Activated CD8-positive, alpha-beta T cell treated with anti-CD3 and anti-CD28 coated beads for 36 hours (primary cell): ENCODE data around the gene PIP4K2B. TPM values are rescaled to one million over a fixed set of nuclear protein-coding genes. Genes with fewer than 3 reads are reported as not detected.

Experiments
- ATAC-seq: fragments of 200-7000 bp; cut with Tn5 transposase; one replicate; pipeline ENCODE4 v1.10.0; 2021; ENCODE audit warnings: mild to moderate bottlenecking, moderate library complexity
- CTCF ChIA-PET: fragments of 350-600 bp; sonication (Branson Sonifier 250); formaldehyde crosslinking; loops from one replicate; lab custom pipeline; 2021; ENCODE audit warnings: antibody characterized with exemption; lab: Charles Lee
- POLR2A ChIA-PET: fragments of 350-600 bp; sonication (Branson Sonifier 250); formaldehyde crosslinking; loops from one replicate; lab custom pipeline; 2021; ENCODE audit warnings: antibody characterized with exemption; lab: Charles Lee
- DNase-seq: peaks from one replicate; pipeline ENCODE4 v3.0.0-alpha.2; 2020
- H3K27ac Mint-ChIP-seq: one replicate; pipeline ENCODE4 v1.8.0; 2021; ENCODE audit warnings: mild to moderate bottlenecking, mixed read lengths
- H3K27me3 Mint-ChIP-seq: one replicate; pipeline ENCODE4 v1.8.0; 2021; ENCODE audit warnings: mixed read lengths
- H3K36me3 Mint-ChIP-seq: one replicate; pipeline ENCODE4 v1.8.0; 2021; ENCODE audit warnings: low read depth, mixed read lengths
- H3K4me1 Mint-ChIP-seq: one replicate; pipeline ENCODE4 v1.8.0; 2021; ENCODE audit warnings: low read depth, mixed read lengths
- H3K4me3 Mint-ChIP-seq: one replicate; pipeline ENCODE4 v1.8.0; 2021; ENCODE audit warnings: mild to moderate bottlenecking, moderate library complexity, mixed read lengths
- H3K9me3 Mint-ChIP-seq: one replicate; pipeline ENCODE4 v1.8.0; 2021; ENCODE audit warnings: mixed read lengths
- intact Hi-C: fragments of 100-400 bp; cut with micrococcal nuclease; formaldehyde crosslinking; loops from one replicate; pipeline ENCODE4 v1.10.0; 2022
- total RNA-seq, 2 experiments: library from RNA; stranded (reverse); gene quantifications; one replicate each; pipeline ENCODE4 v1.2.3, GENCODE V29; 2021
- TF ChIP-seq, protein P1 (sequence below): fragments of 200-600 bp; IDR thresholded peaks from one replicate; pipeline ENCODE4 v1.8.0; 2022; ENCODE audit warnings: antibody characterized with exemption, mild to moderate bottlenecking

PIP4K2B gene
- total RNA-seq, 2 experiments from 2014 or later = 30.9 to 33.2 TPM

DNA sequence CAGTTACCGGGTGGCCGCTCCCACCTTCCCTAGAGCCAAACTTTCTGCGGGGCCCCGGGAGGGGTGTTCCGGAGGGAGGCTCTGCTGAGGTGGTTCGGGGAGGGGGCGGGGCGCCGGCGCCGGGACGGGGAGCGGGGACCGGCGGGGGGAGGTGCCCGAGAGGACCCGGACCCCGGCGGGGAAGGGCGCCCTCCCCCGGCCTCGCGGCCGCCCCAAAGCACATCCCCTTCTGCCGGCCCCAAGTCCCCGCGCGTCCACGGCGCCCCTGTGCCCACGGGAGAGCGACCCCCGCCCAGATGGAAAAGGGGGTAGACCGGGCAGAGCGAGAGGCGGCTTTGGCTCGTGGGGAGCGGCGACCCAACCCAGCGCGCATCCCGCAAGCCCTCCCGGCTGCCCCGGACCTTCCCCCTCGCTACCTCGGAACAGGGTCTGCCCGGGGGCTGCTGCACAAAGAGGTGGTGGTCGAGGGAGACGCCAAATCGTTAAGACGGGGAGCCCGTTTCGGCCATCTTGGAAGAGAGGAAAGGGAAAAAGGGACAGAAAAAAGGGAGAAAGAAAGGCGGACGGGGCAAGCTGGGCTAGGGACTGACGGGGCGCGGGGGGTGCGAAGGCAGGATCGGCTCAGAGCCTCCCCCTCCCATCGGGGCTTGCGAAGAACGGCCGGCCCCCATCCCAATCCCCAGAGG lies 51.8 kb downstream of the PIP4K2B start:
- intact Hi-C loops = no loop called here
- CTCF ChIA-PET = interaction anchor here (1.5 to 5.3 kb wide), 3 partner anchors 12 to 189 kb away, joined by 3 to 42 read pairs (median 10); no protein-coding TSS in a partner anchor
- H3K27me3 Mint-ChIP-seq = peaks cover 48% of the 10 kb centered on the region
- POLR2A ChIA-PET = no interaction called here
- peaks cover under 1% of the 10 kb centered on the region for H3K36me3 Mint-ChIP-seq
- DNase-seq (peak; percentile 23), ATAC-seq (no peak)
- peak overlapping the region; percentile 64 for H3K4me3 Mint-ChIP-seq
- no peaks in the 10 kb centered on the region for H3K9me3 Mint-ChIP-seq
- H3K4me1 Mint-ChIP-seq = peaks cover 38% of the 10 kb centered on the region
- TF ChIP-seq, protein P1, sequence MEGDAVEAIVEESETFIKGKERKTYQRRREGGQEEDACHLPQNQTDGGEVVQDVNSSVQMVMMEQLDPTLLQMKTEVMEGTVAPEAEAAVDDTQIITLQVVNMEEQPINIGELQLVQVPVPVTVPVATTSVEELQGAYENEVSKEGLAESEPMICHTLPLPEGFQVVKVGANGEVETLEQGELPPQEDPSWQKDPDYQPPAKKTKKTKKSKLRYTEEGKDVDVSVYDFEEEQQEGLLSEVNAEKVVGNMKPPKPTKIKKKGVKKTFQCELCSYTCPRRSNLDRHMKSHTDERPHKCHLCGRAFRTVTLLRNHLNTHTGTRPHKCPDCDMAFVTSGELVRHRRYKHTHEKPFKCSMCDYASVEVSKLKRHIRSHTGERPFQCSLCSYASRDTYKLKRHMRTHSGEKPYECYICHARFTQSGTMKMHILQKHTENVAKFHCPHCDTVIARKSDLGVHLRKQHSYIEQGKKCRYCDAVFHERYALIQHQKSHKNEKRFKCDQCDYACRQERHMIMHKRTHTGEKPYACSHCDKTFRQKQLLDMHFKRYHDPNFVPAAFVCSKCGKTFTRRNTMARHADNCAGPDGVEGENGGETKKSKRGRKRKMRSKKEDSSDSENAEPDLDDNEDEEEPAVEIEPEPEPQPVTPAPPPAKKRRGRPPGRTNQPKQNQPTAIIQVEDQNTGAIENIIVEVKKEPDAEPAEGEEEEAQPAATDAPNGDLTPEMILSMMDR = peak; percentile 12
- H3K27ac Mint-ChIP-seq = no peak overlapping the region

DNA sequence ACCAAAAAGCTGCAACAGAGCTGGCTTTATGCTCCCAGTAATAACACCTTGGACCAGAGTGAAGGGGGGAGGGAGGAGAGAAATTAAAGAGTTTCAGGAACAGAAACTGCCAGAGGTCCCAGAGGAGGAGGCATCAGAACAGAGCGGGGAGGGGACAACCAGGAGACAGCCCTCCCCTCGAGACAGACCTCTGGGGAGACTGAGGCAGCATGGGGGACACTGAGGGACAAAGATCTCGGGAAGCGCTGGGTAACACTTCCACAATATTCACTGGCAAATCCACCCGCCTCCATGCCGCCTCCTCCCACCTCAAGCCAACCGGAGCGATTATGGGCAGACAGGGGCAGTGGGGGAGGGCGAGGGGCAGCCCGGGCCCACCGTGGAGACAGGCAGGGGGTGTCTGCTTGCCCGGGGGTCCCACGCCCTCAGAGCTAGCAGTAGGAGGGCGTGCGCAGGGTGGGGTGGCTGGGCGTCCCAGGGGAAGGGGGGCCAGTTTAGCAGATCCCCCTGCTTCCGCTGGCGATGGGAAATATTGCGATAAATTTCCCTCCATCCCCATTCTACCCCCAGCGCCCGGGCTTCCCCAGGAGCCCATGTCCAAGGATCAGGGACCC lies 52.4 kb downstream of the PIP4K2B start:
- CTCF ChIA-PET = interaction anchor here (0.9 to 5.3 kb wide), 4 partner anchors 12 to 189 kb away, joined by 3 to 42 read pairs (median 6); no protein-coding TSS in a partner anchor
- DNase-seq (no peak), ATAC-seq (no peak)
- intact Hi-C loops = no loop called here
- H3K9me3 Mint-ChIP-seq = no peaks in the 10 kb centered on the region
- H3K27ac Mint-ChIP-seq = no peak overlapping the region
- peaks cover 37% of the 10 kb centered on the region for H3K4me1 Mint-ChIP-seq
- POLR2A ChIA-PET = interaction anchor here (0.8 to 1.9 kb wide), 4 partner anchors 16 to 46 kb away, joined by 3 to 8 read pairs (median 3); partner anchors contain the start of gene CISD3
- H3K4me3 Mint-ChIP-seq = peak overlapping the region; percentile 41
- TF ChIP-seq, protein P1 = no peak
- H3K36me3 Mint-ChIP-seq = no peaks in the 10 kb centered on the region
- peaks cover 48% of the 10 kb centered on the region for H3K27me3 Mint-ChIP-seq

- Mint-ChIP-seq H3K9me3 (no peaks in the 10 kb centered on the region), H3K4me1 (peaks cover 31% of the 10 kb centered on the region), H3K36me3 (no peaks in the 10 kb centered on the region), H3K27ac (no peak overlapping the region), H3K4me3 (peak overlapping the region; percentile 41), H3K27me3 (peaks cover 46% of the 10 kb centered on the region)
- intact Hi-C loops = no loop called here
- ChIA-PET POLR2A (interaction anchor here (0.8 to 1.9 kb wide), 6 partner anchors 15 to 45 kb away, joined by 3 to 8 read pairs (median 4); partner anchors contain the start of genes CISD3 and MLLT6), CTCF (interaction anchor here (0.9 to 5.3 kb wide), 5 partner anchors 11 to 188 kb away, joined by 3 to 42 read pairs (median 4); no protein-coding TSS in a partner anchor)
- DNase-seq (no peak), ATAC-seq (no peak)
- TF ChIP-seq, protein P1 = no peak
These were observed 53.1 kb downstream of the PIP4K2B start for GRCh38 chr17:38746004-38746848.

GRCh38 chr17:38745545-38745944 lies 53.8 kb downstream of the PIP4K2B start:
- CTCF ChIA-PET = interaction anchor here (1.8 to 5.3 kb wide), 3 partner anchors 10 to 69 kb away, joined by 4 to 42 read pairs (median 10); no protein-coding TSS in a partner anchor
- H3K4me3 Mint-ChIP-seq = no peak overlapping the region
- H3K27me3 Mint-ChIP-seq = peaks cover 39% of the 10 kb centered on the region
- H3K36me3 Mint-ChIP-seq = no peaks in the 10 kb centered on the region
- no peaks in the 10 kb centered on the region for H3K9me3 Mint-ChIP-seq
- TF ChIP-seq, protein P1 = no peak
- no peak overlapping the region for H3K27ac Mint-ChIP-seq
- DNase-seq (no peak), ATAC-seq (no peak)
- H3K4me1 Mint-ChIP-seq = peaks cover 25% of the 10 kb centered on the region
- intact Hi-C loops = no loop called here
- POLR2A ChIA-PET = interaction anchor here (0.9 to 1.9 kb wide), 3 partner anchors 15 to 41 kb away, joined by 4 to 8 read pairs (median 4); partner anchors contain the start of genes CISD3 and MLLT6
